Liver (tissue), 3 donors: ENCODE data around the gene ADAM11.

ENCODE experiments used
- CTCF ChIP-seq: fragments of 150-350 bp; IDR thresholded peaks from 2 replicates; pipeline ENCODE4 v1.5.1; 2017; ENCODE audit warnings: improper control_type of control experiment, low read depth, low read length; ENCODE audit not compliant: missing input control
- HNF4G ChIP-seq: IDR thresholded peaks from 2 replicates; pipeline ENCODE4 v1.6.1; 2016; ENCODE audit warnings: antibody characterized with exemption
- donor health status: healthy.
- donor health status: healthy.

GRCh38 chr17:44801880-44802279, 43.1 kb downstream of the ADAM11 start:
- TF ChIP-seq CTCF (no peak), HNF4G (no peak)
